Muscle layer of duodenum (tissue), 2 donors: Measurements from ENCODE around the gene CHKB.
"Not testable (repeated sequence)": the region's sequence is repeated elsewhere in the genome, so short reads cannot be mapped to it uniquely, and the experiment has no call there.

Experiments
- H3K27ac ChIP-seq: one replicate; pipeline ENCODE4 v1.7.0; 2013; ENCODE audit warnings: mild to moderate bottlenecking, low read length
- H3K27me3 ChIP-seq: one replicate; pipeline ENCODE4 v1.7.0; 2013; ENCODE audit warnings: low read depth, mild to moderate bottlenecking, control low read depth, low read length
- H3K36me3 ChIP-seq, 2 donors: one replicate each; pipeline ENCODE4 v1.7.0; 2013; ENCODE audit warnings: low read length in 2 of 2, control low read depth in 1 of 2, mild to moderate bottlenecking in 1 of 2; ENCODE audit not compliant: insufficient read depth in 2 of 2, control insufficient read depth in 1 of 2
- H3K4me1 ChIP-seq, 2 donors: one replicate each; pipeline ENCODE4 v1.7.0; 2013; ENCODE audit warnings: low read length in 2 of 2, mild to moderate bottlenecking in 2 of 2, control low read depth in 1 of 2, moderate library complexity in 1 of 2; ENCODE audit not compliant: insufficient read depth in 2 of 2, control insufficient read depth in 1 of 2
- H3K4me3 ChIP-seq, 2 donors: one replicate each; pipeline ENCODE4 v1.7.0; 2013; ENCODE audit warnings: low read length in 2 of 2, low read depth in 1 of 2, mild to moderate bottlenecking in 1 of 2
- H3K9me3 ChIP-seq, 2 donors: one replicate each; pipeline ENCODE4 v1.7.0; 2013; ENCODE audit warnings: low read length in 2 of 2, control low read depth in 1 of 2, mild to moderate bottlenecking in 1 of 2; ENCODE audit not compliant: control insufficient read depth in 1 of 2
- donor health status: healthy.

CHKB gene

GRCh38 chr22:50610041-50610451, 27.4 kb upstream of the CHKB start:
- no peaks in the 10 kb centered on the region for H3K27me3 ChIP-seq
- no peak overlapping the region for H3K4me3 ChIP-seq
- H3K27ac ChIP-seq = no peak overlapping the region
- H3K9me3 ChIP-seq = no peaks in the 10 kb centered on the region
- no peaks in the 10 kb centered on the region for H3K4me1 ChIP-seq
- no peaks in the 10 kb centered on the region for H3K36me3 ChIP-seq

- no peaks in the 10 kb centered on the region for H3K9me3 ChIP-seq
- H3K4me3 ChIP-seq = no peak overlapping the region
- H3K27ac ChIP-seq = no peak overlapping the region
- no peaks in the 10 kb centered on the region for H3K4me1 ChIP-seq
- H3K36me3 ChIP-seq = no peaks in the 10 kb centered on the region
- no peaks in the 10 kb centered on the region for H3K27me3 ChIP-seq
These were observed 26.9 kb upstream of the CHKB start for GRCh38 chr22:50609599-50609998.

- H3K27me3 ChIP-seq = no peaks in the 10 kb centered on the region
These were observed 26.3 kb upstream of the CHKB start for GRCh38 chr22:50608996-50609395.

GRCh38 chr22:50608058-50608840, 25.6 kb upstream of the CHKB start:
- H3K4me1 ChIP-seq, H3K4me3 ChIP-seq, H3K27me3 ChIP-seq, H3K36me3 ChIP-seq, H3K27ac ChIP-seq, H3K9me3 ChIP-seq: not testable (repeated sequence)

More at GRCh38 chr22:50608996-50609395, 26.3 kb upstream of the CHKB start:
- Histone ChIP-seq H3K27ac (no peak overlapping the region), H3K4me1 (no peaks in the 10 kb centered on the region), H3K9me3 (no peaks in the 10 kb centered on the region), H3K4me3 (no peak overlapping the region), H3K36me3 (no peaks in the 10 kb centered on the region)

- Histone ChIP-seq H3K27ac (no peak overlapping the region), H3K4me3 (no peak overlapping the region), H3K27me3 (peaks cover 9% of the 10 kb centered on the region), H3K9me3 (no peaks in the 10 kb centered on the region), H3K4me1 (no peaks in the 10 kb centered on the region), H3K36me3 (no peaks in the 10 kb centered on the region)
These were observed 25.0 kb upstream of the CHKB start for GRCh38 chr22:50607659-50608020.

GRCh38 chr22:50606946-50607658, 24.5 kb upstream of the CHKB start:
- Histone ChIP-seq H3K9me3 (no peaks in the 10 kb centered on the region), H3K4me3 (no peak overlapping the region), H3K27ac (no peak overlapping the region), H3K36me3 (no peaks in the 10 kb centered on the region), H3K4me1 (no peaks in the 10 kb centered on the region), H3K27me3 (peaks cover 15% of the 10 kb centered on the region)

GRCh38 chr22:50606165-50606945, 23.7 kb upstream of the CHKB start:
- no peaks in the 10 kb centered on the region for H3K36me3 ChIP-seq
- H3K9me3 ChIP-seq = no peaks in the 10 kb centered on the region
- H3K4me3 ChIP-seq = no peak overlapping the region
- peaks cover 17% of the 10 kb centered on the region for H3K27me3 ChIP-seq
- H3K4me1 ChIP-seq = no peaks in the 10 kb centered on the region
- H3K27ac ChIP-seq = no peak overlapping the region

- Histone ChIP-seq H3K4me1 (peaks cover 0 to 4% of the 10 kb centered on the region in 2 donors), H3K4me3 (no peak overlapping the region), H3K27me3 (peaks cover 17% of the 10 kb centered on the region), H3K9me3 (no peaks in the 10 kb centered on the region), H3K27ac (no peak overlapping the region), H3K36me3 (no peaks in the 10 kb centered on the region)
These were observed 23.0 kb upstream of the CHKB start for GRCh38 chr22:50605613-50606074.

GRCh38 chr22:50605002-50605612, 22.5 kb upstream of the CHKB start:
- Histone ChIP-seq H3K9me3 (no peaks in the 10 kb centered on the region), H3K27me3 (peaks cover 17% of the 10 kb centered on the region), H3K27ac (no peak overlapping the region), H3K4me3 (no peak overlapping the region), H3K36me3 (no peaks in the 10 kb centered on the region), H3K4me1 (peaks cover 0 to 4% of the 10 kb centered on the region in 2 donors)

GRCh38 chr22:50604256-50605001, 21.8 kb upstream of the CHKB start:
- Histone ChIP-seq H3K9me3 (no peaks in the 10 kb centered on the region), H3K36me3 (no peaks in the 10 kb centered on the region), H3K27me3 (peaks cover 21% of the 10 kb centered on the region), H3K27ac (no peak overlapping the region), H3K4me3 (no peak overlapping the region), H3K4me1 (peaks cover 0 to 4% of the 10 kb centered on the region in 2 donors)
